H1 (cell line): ENCODE measurements around the gene MYD88. TPM values are rescaled to one million over a fixed set of nuclear protein-coding genes. Genes with fewer than 3 reads are reported as not detected.

Experiments
- BACH1 ChIP-seq: IDR thresholded peaks from 2 replicates; pipeline ENCODE4 v1.6.1; 2012; ENCODE audit warnings: low read length, improper control_type of control experiment
- BCL11A ChIP-seq, 2 experiments: IDR thresholded peaks; one replicate each; pipeline ENCODE4 v1.6.1; 2011; ENCODE audit warnings: low read depth in 2 of 2, low read length in 2 of 2, mild to moderate bottlenecking in 2 of 2
- CHD1 ChIP-seq: IDR thresholded peaks from 2 replicates; pipeline ENCODE4 v1.6.1; 2012; ENCODE audit warnings: low read depth, low read length, improper control_type of control experiment
- EZH2 ChIP-seq: fragments of 200-600 bp; sonication (generic); IDR thresholded peaks from 2 replicates; pipeline ENCODE4 v1.7.1; 2012; ENCODE audit warnings: low read depth, mild to moderate bottlenecking, moderate library complexity, low read length, inconsistent platforms; ENCODE audit not compliant: severe bottlenecking
- FOSL1 ChIP-seq: IDR thresholded peaks from 2 replicates; pipeline ENCODE4 v1.6.1; 2011; ENCODE audit warnings: mild to moderate bottlenecking, low read depth, low read length, moderate library complexity; ENCODE audit not compliant: insufficient read depth
- RFX5 ChIP-seq: IDR thresholded peaks from 2 replicates; pipeline ENCODE4 v1.6.1; 2011; ENCODE audit warnings: low read depth, low read length, improper control_type of control experiment, borderline replicate concordance
- polyA plus RNA-seq, 7 experiments: library from polyadenylated mRNA; depleted of rRNA in 3 of 7; stranded (reverse) in 5 of 7; unstranded in 2 of 7; fragments of >200 nt in 5 of 7; fragments of 200-250 nt in 2 of 7; gene quantifications; 1 replicate in 5 of 7; 2 replicates in 1 of 7; 4 replicates in 1 of 7; pipeline versions ENCODE4 v1.2.1 to v1.2.3, GENCODE V29; 2011 to 2013; ENCODE audit warnings: missing spikeins in 2 of 7, mixed read lengths in 2 of 7
- total RNA-seq: library from RNA; stranded (reverse); fragmentation: NEBNext Ultra II Directional; extraction: Animal tissue kit (Norgen Biotek cat#: 25700); gene quantifications from 2 replicates; pipeline ENCODE4 v1.2.1, GENCODE V29; 2021
- TF ChIP-seq, protein P1 (sequence below): IDR thresholded peaks from 2 replicates; pipeline ENCODE4 v1.6.1; 2011; ENCODE audit warnings: low read length, improper control_type of control experiment
- TF ChIP-seq, protein P2 (sequence below): IDR thresholded peaks from 2 replicates; pipeline ENCODE4 v1.6.1; 2012; ENCODE audit warnings: low read length, inconsistent platforms

Gene MYD88
- total and polyA plus RNA-seq, 2 of the 8 experiments (the other 6 are each of a cell fraction or from before 2014, with no cell fraction given), result 22.1 to 22.5 TPM

DNA sequence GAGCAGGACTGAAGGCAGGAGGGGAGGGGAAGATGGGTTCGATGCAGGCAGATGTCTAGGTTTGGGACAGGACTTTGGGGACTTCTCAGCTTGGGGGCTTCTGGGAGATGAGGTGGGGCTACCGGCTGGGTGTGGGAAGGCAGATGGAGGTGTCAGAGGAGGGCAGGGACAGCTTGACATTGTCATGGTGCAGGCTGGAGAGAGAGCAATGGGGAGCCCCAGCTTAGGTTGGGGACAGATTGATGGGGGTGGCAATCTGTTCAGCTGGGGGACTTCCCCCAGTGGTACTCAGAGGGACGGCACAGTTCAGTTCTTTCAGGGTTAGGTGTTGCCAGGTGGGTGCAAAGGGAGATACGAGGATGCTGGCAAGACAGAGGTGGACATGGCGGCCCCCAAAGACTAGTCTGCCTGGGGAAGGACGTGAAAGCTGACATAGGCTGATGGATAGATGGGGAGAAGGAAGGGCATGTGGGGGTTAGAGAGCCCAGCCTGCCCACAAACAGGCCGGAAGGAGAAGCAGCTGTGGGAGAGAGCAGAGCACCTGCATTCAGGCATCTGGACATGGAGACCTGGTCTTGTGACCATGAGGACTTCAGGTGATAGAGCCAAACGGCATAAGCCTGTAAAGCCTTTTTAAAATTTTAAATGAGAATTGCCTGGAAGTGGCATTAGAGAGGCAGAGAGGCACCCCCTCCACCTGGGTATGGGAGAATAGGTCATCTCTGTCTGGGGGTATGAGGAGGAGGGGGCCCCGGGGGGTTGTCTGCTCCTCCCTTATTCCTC, 22.6 kb upstream of the MYD88 start (continued):
- TF ChIP-seq, protein P1, sequence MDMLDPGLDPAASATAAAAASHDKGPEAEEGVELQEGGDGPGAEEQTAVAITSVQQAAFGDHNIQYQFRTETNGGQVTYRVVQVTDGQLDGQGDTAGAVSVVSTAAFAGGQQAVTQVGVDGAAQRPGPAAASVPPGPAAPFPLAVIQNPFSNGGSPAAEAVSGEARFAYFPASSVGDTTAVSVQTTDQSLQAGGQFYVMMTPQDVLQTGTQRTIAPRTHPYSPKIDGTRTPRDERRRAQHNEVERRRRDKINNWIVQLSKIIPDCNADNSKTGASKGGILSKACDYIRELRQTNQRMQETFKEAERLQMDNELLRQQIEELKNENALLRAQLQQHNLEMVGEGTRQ, result no peak
- TF ChIP-seq BACH1, result no peak
- TF ChIP-seq, protein P2, sequence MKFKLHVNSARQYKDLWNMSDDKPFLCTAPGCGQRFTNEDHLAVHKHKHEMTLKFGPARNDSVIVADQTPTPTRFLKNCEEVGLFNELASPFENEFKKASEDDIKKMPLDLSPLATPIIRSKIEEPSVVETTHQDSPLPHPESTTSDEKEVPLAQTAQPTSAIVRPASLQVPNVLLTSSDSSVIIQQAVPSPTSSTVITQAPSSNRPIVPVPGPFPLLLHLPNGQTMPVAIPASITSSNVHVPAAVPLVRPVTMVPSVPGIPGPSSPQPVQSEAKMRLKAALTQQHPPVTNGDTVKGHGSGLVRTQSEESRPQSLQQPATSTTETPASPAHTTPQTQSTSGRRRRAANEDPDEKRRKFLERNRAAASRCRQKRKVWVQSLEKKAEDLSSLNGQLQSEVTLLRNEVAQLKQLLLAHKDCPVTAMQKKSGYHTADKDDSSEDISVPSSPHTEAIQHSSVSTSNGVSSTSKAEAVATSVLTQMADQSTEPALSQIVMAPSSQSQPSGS, result no peak
- TF ChIP-seq FOSL1, result no peak
- TF ChIP-seq RFX5, result no peak
- TF ChIP-seq CHD1, result no peak
- TF ChIP-seq EZH2, result no peak
- no peak for TF ChIP-seq BCL11A (IDR thresholded peaks at IDR 0.05; ENCODE audit: low read depth in 2 of 2, low read length in 2 of 2)
- TF ChIP-seq, all 59 proteins: peak for 0
